ENCODE results near the gene CRYZL1. TPM values are rescaled to one million over a fixed set of nuclear protein-coding genes. Genes with fewer than 3 reads are reported as not detected.

Gene CRYZL1
- total RNA-seq, 4 donors from 2014 or later, result 24.4 to 47.3 (median 33.0) TPM

- TF ChIP-seq POLR2AphosphoS5 (IDR thresholded peaks at IDR 0.05) (no peak), EP300 (IDR thresholded peaks at IDR 0.05) (no peak)
- H3K4me1 ChIP-seq, result peaks cover 0 to 44% (median 5%) of the 10 kb centered on the region in 3 donors
- no peak for ATAC-seq
- H3K36me3 ChIP-seq, result no peaks in the 10 kb centered on the region
- no peak overlapping the region for H3K4me3 ChIP-seq
- no peak overlapping the region for H3K27ac ChIP-seq
- WGBS, 2 donors (ENCODE audit: low coverage in 1 of 2), result 61 to 80% methylated on average over 2 to 7 of the region's 8 CpGs
- H3K9me3 ChIP-seq, result no peaks in the 10 kb centered on the region
- H3K27me3 ChIP-seq, result no peaks in the 10 kb centered on the region
These were observed 15.7 kb upstream of the CRYZL1 start for GRCh38 chr21:33657124-33657820.

- Histone ChIP-seq H3K4me1 (peaks cover 0 to 54% (median 5%) of the 10 kb centered on the region in 3 donors), H3K27ac (no peak overlapping the region), H3K27me3 (no peaks in the 10 kb centered on the region), H3K36me3 (no peaks in the 10 kb centered on the region), H3K4me3 (no peak overlapping the region), H3K9me3 (no peaks in the 10 kb centered on the region)
- no peak for ATAC-seq
- 50 to 61% methylated on average over 4 to 7 of the region's 8 CpGs for WGBS, 2 donors (ENCODE audit: low coverage in 1 of 2)
- no peak for TF ChIP-seq POLR2AphosphoS5 (IDR thresholded peaks at IDR 0.05)
- no peak for TF ChIP-seq EP300 (IDR thresholded peaks at IDR 0.05)
- TF ChIP-seq POLR2A (IDR thresholded peaks at IDR 0.05), result no peak
- TF ChIP-seq CTCF (IDR thresholded peaks at IDR 0.05), result no peak
These were observed 14.2 kb upstream of the CRYZL1 start for GRCh38 chr21:33655588-33656221.

- no peak for TF ChIP-seq CTCF (IDR thresholded peaks at IDR 0.05)
- TF ChIP-seq POLR2A (IDR thresholded peaks at IDR 0.05), result no peak
- TF ChIP-seq POLR2AphosphoS5 (IDR thresholded peaks at IDR 0.05), result no peak
- no peak for TF ChIP-seq EP300 (IDR thresholded peaks at IDR 0.05)
- Histone ChIP-seq H3K27ac (no peak overlapping the region), H3K4me1 (peaks cover 0 to 46% (median 5%) of the 10 kb centered on the region in 3 donors), H3K36me3 (no peaks in the 10 kb centered on the region), H3K27me3 (no peaks in the 10 kb centered on the region), H3K4me3 (no peak overlapping the region), H3K9me3 (no peaks in the 10 kb centered on the region)
- WGBS, 2 donors (ENCODE audit: low coverage in 1 of 2), result 98 to 100% methylated on average over 2 to 4 of the region's 4 CpGs
- ATAC-seq, result no peak
These were observed 12.9 kb upstream of the CRYZL1 start for GRCh38 chr21:33654412-33654811.

- Histone ChIP-seq H3K9me3 (no peaks in the 10 kb centered on the region), H3K27ac (no peak overlapping the region), H3K36me3 (no peaks in the 10 kb centered on the region), H3K4me3 (no peak overlapping the region), H3K4me1 (peaks cover 0 to 40% (median 5%) of the 10 kb centered on the region in 3 donors), H3K27me3 (no peaks in the 10 kb centered on the region)
- 89% methylated on average over 6 to 8 of the region's 8 CpGs for WGBS, 2 donors (ENCODE audit: low coverage in 1 of 2)
- TF ChIP-seq EP300 (IDR thresholded peaks at IDR 0.05), result no peak
- TF ChIP-seq CTCF (IDR thresholded peaks at IDR 0.05), result no peak
- no peak for TF ChIP-seq POLR2A (IDR thresholded peaks at IDR 0.05)
- TF ChIP-seq POLR2AphosphoS5 (IDR thresholded peaks at IDR 0.05), result no peak
- no peak for ATAC-seq
These were observed 10.6 kb upstream of the CRYZL1 start for GRCh38 chr21:33651965-33652680.

- WGBS, 2 donors (ENCODE audit: low coverage in 1 of 2), result 46 to 48% methylated on average over 3 of the region's 7 CpGs
- Histone ChIP-seq H3K27ac (no peak overlapping the region), H3K4me3 (no peak overlapping the region), H3K9me3 (no peaks in the 10 kb centered on the region), H3K36me3 (no peaks in the 10 kb centered on the region), H3K27me3 (no peaks in the 10 kb centered on the region), H3K4me1 (peaks cover 0 to 30% (median 5%) of the 10 kb centered on the region in 3 donors)
- ATAC-seq, result no peak
- TF ChIP-seq EP300 (IDR thresholded peaks at IDR 0.05) (no peak), CTCF (IDR thresholded peaks at IDR 0.05) (no peak), POLR2AphosphoS5 (IDR thresholded peaks at IDR 0.05) (no peak), POLR2A (IDR thresholded peaks at IDR 0.05) (no peak)
These were observed 9.5 kb upstream of the CRYZL1 start for GRCh38 chr21:33650929-33651509.

Data from gastroesophageal sphincter (tissue), 4 donors.